Sciatic nerve (tissue), 2 donors: ENCODE measurements around the gene TEF. TPM values are rescaled to one million over a fixed set of nuclear protein-coding genes. Genes with fewer than 3 reads are reported as not detected.
A peak's percentile ranks its signal among the peaks of the same experiment; 100 is the strongest.

Source experiments
- ATAC-seq: fragments of 200-7000 bp; cut with Tn5 transposase; one replicate; pipeline ENCODE4 v1.9.1; 2020; ENCODE audit warnings: mild to moderate bottlenecking, moderate library complexity
- DNase-seq: peaks from one replicate; pipeline ENCODE4 v3.0.0-alpha.2; 2020; ENCODE audit warnings: low spot score
- intact Hi-C: fragments of 100-400 bp; cut with DNase I; formaldehyde crosslinking; loops from one replicate; pipeline ENCODE4 v1.14.2; 2022
- total RNA-seq: library from RNA; stranded (reverse); fragmentation: NEBNext Ultra II Directional; extraction: Animal tissue kit (Norgen Biotek cat#: 25700); gene quantifications from one replicate; pipeline ENCODE4 v1.2.1, GENCODE V29; 2021
- donor health status: DM: no; HTN: no; CAD: no.
- donor health status: DM: no; HTN: no; CAD: no.

TEF gene
- 36.5 TPM for total RNA-seq

- ATAC-seq (peak; percentile 90), DNase-seq (peak; percentile 99)
- intact Hi-C loops = no loop called here
Measured at GRCh38 chr22:41381329-41382097, at the start of gene TEF. Gene TEF, plus strand, starts transcription at chr22:41381942. Its CDS starts 103 bp downstream, at chr22:41382045.

- ATAC-seq = no peak
Measured at GRCh38 chr22:41332217-41332939, 49.4 kb upstream of the TEF start.

GRCh38 chr22:41333806-41334205, 47.9 kb upstream of the TEF start:
- ATAC-seq (no peak), DNase-seq (no peak)
- intact Hi-C loops = loop anchor here (2.0 kb wide), 1 partner anchor 71 kb away; no protein-coding TSS in a partner anchor

More at GRCh38 chr22:41332217-41332939, 49.4 kb upstream of the TEF start:
- intact Hi-C loops = loop anchor here (2.0 kb wide), 1 partner anchor 70 kb away; no protein-coding TSS in a partner anchor
- DNase-seq = no peak

GRCh38 chr22:41334215-41334614, 47.5 kb upstream of the TEF start:
- no peak for ATAC-seq
- intact Hi-C loops = no loop called here
- no peak for DNase-seq

GRCh38 chr22:41334951-41335635, 46.6 kb upstream of the TEF start:
- ATAC-seq (no peak), DNase-seq (no peak)
- intact Hi-C loops = no loop called here

GRCh38 chr22:41338614-41339212, 43.0 kb upstream of the TEF start:
- ATAC-seq (peak; percentile 56), DNase-seq (no peak)
- intact Hi-C loops = no loop called here

GRCh38 chr22:41339823-41340222, 41.9 kb upstream of the TEF start:
- no peak for DNase-seq
- ATAC-seq = no peak
- intact Hi-C loops = no loop called here

GRCh38 chr22:41340357-41340756, 41.4 kb upstream of the TEF start:
- DNase-seq = no peak
- no peak for ATAC-seq

GRCh38 chr22:41341012-41341411, 40.7 kb upstream of the TEF start:
- DNase-seq = no peak
- intact Hi-C loops = no loop called here
- no peak for ATAC-seq

More at GRCh38 chr22:41340357-41340756, 41.4 kb upstream of the TEF start:
- intact Hi-C loops = no loop called here

GRCh38 chr22:41341990-41342389, 39.8 kb upstream of the TEF start:
- ATAC-seq (no peak), DNase-seq (no peak)
- intact Hi-C loops = no loop called here

- intact Hi-C loops = no loop called here
- DNase-seq (no peak), ATAC-seq (no peak)
Measured at GRCh38 chr22:41343300-41343699, 38.4 kb upstream of the TEF start.

- no peak for DNase-seq
- intact Hi-C loops = no loop called here
- no peak for ATAC-seq
Measured at GRCh38 chr22:41343717-41344116, 38.0 kb upstream of the TEF start.

GRCh38 chr22:41344189-41344788, 37.5 kb upstream of the TEF start:
- intact Hi-C loops = no loop called here
- DNase-seq (no peak), ATAC-seq (no peak)

GRCh38 chr22:41345807-41346335, 35.9 kb upstream of the TEF start:
- DNase-seq = no peak
- intact Hi-C loops = no loop called here
- no peak for ATAC-seq

- DNase-seq = no peak
- no peak for ATAC-seq
- intact Hi-C loops = no loop called here
Measured at GRCh38 chr22:41347066-41347859, 34.5 kb upstream of the TEF start.

- intact Hi-C loops = no loop called here
- no peak for DNase-seq
- ATAC-seq = no peak
Measured at GRCh38 chr22:41348964-41349484, 32.7 kb upstream of the TEF start.

GRCh38 chr22:41350087-41350486, 31.7 kb upstream of the TEF start:
- ATAC-seq = no peak
- intact Hi-C loops = no loop called here
- DNase-seq = no peak

GRCh38 chr22:41351011-41351410, 30.7 kb upstream of the TEF start:
- no peak for DNase-seq
- intact Hi-C loops = no loop called here
- ATAC-seq = no peak
